Testis (tissue), 2 donors: ENCODE data around the gene CADPS2.

ENCODE experiments used
- CTCF ChIP-seq, 3 experiments: fragments of 450-650 bp in 2 of 3; fragments of 200-600 bp in 1 of 3; sonication (generic) in 1 of 3; IDR thresholded peaks; one replicate each; pipeline ENCODE4 v1.5.1; 2016 to 2019; ENCODE audit warnings: antibody characterized with exemption in 3 of 3, mild to moderate bottlenecking in 2 of 3, moderate library complexity in 1 of 3
- POLR2A ChIP-seq: fragments of 450-650 bp; IDR thresholded peaks from one replicate; pipeline ENCODE4 v1.6.1; 2017; ENCODE audit warnings: antibody characterized with exemption, mild to moderate bottlenecking, moderate library complexity

- TF ChIP-seq CTCF (IDR thresholded peaks at IDR 0.05) (no peak), POLR2A (no peak)
Measured at GRCh38 chr7:122633472-122633871, 252.8 kb downstream of the CADPS2 start.
